Stomach (tissue), 9 donors: ENCODE results near the gene PLEKHA5. TPM values are rescaled to one million over a fixed set of nuclear protein-coding genes. Genes with fewer than 3 reads are reported as not detected.

Experiments
- DNase-seq, 2 donors: peaks; one replicate each; pipeline versions ENCODE4 v3.0.0 to v3.0.0-alpha.2; 2013 to 2019
- H3K27ac ChIP-seq, 5 donors: fragments of 200-600 bp in 4 of 5; sonication (generic) in 4 of 5; one replicate each; pipeline ENCODE4 v1.5.1; 2013 to 2019; ENCODE audit warnings: mild to moderate bottlenecking in 1 of 5, moderate library complexity in 1 of 5
- H3K27me3 ChIP-seq, 3 donors: fragments of 200-600 bp; sonication (generic); one replicate each; pipeline ENCODE4 v1.5.1; 2017 to 2019; ENCODE audit warnings: mixed run types in 1 of 3
- H3K36me3 ChIP-seq, 4 donors: fragments of 200-600 bp; sonication (generic); 1 replicate in 3 of 4; 2 replicates in 1 of 4; pipeline ENCODE4 v1.5.1; 2016 to 2019
- H3K4me1 ChIP-seq, 4 donors: fragments of 200-600 bp; sonication (generic); one replicate each; pipeline ENCODE4 v1.5.1; 2016 to 2019
- H3K4me3 ChIP-seq, 4 donors: fragments of 200-600 bp; sonication (generic) in 3 of 4; one replicate each; pipeline ENCODE4 v1.5.1; 2016 to 2019; ENCODE audit warnings: mild to moderate bottlenecking in 1 of 4
- H3K9me3 ChIP-seq, 4 donors: fragments of 200-600 bp; sonication (generic); one replicate each; pipeline ENCODE4 v1.5.1; 2016 to 2019
- EP300 ChIP-seq: sonication (generic); formaldehyde crosslinking; IDR thresholded peaks from one replicate; pipeline ENCODE4 v1.6.1; 2017; ENCODE audit warnings: antibody characterized with exemption
- POLR2A ChIP-seq, 4 donors: fragments of 450-650 bp; IDR thresholded peaks; one replicate each; pipeline ENCODE4 v1.6.1; 2016; ENCODE audit warnings: antibody characterized with exemption in 4 of 4, control low read depth in 2 of 4, mild to moderate bottlenecking in 1 of 4, moderate library complexity in 1 of 4
- POLR2AphosphoS5 ChIP-seq, 3 donors: sonication (generic); formaldehyde crosslinking; IDR thresholded peaks; one replicate each; pipeline ENCODE4 v1.6.1; 2016; ENCODE audit warnings: antibody characterized with exemption in 3 of 3
- WGBS, 5 donors: extraction: QIAGEN DNeasy Blood & Tissue Kit in 3 of 5; methylation state at CpG; one replicate each; pipeline versions ENCODE4 v1.1.5 to v1.1.7; 2013 to 2018; 5-methylcytosine and 5-hydroxymethylcytosine counted together
- intact Hi-C: fragments of 100-400 bp; cut with DNase I; formaldehyde crosslinking; loops from one replicate; pipeline ENCODE4 v1.15.1; 2023; ENCODE audit warnings: low total_unique reads
- polyA plus RNA-seq, 3 donors: library from polyadenylated mRNA; stranded (reverse); fragments of 200-250 nt; gene quantifications; one replicate each; pipeline ENCODE4 v1.2.3, GENCODE V29; 2013
- total RNA-seq, 5 donors: library from RNA; depleted of rRNA; stranded (reverse); fragments of >200 nt; gene quantifications; one replicate each; pipeline versions ENCODE4 v1.1.0 to v1.2.3, GENCODE V29; 2014 to 2016
- TF ChIP-seq, protein P1 (sequence below), 7 experiments: fragments of 450-650 bp in 4 of 7; fragments of 200-600 bp in 3 of 7; sonication (generic) in 3 of 7; IDR thresholded peaks; one replicate each; pipeline ENCODE4 v1.5.1; 2016 to 2019; ENCODE audit warnings: antibody characterized with exemption in 7 of 7, control low read depth in 2 of 7, mild to moderate bottlenecking in 1 of 7
- donor health status: healthy with polysubstance abuse.
- donor health status: Bipolar disorder and iron deficiency.
- donor health status: healthy.

PLEKHA5 gene
- total and polyA plus RNA-seq, 8 donors = 13.8 to 156 (median 36.6) TPM

DNA sequence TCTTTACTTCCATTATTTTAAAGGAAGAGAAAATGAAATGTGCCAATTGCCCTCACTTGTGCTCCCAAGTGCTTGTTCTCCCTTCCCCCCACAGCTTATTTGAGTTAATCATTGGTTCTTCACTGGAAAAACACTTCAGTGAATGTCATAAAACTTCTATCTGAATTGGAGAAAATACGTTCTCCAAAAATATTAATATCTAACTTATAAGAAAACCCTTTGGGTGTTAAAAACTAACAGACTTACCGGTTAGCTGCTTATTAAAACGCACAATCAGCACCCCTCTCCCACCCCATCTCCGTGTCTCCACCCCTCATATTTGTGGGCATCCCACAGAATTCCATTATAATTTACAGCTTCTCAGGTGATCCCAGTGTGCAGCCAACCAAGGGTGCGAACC lies 31.7 kb downstream of the PLEKHA5 start:
- H3K27ac ChIP-seq = no peak overlapping the region
- H3K27me3 ChIP-seq = no peaks in the 10 kb centered on the region
- intact Hi-C loops = no loop called here
- no peak overlapping the region for H3K4me3 ChIP-seq
- no peaks in the 10 kb centered on the region for H3K9me3 ChIP-seq
- peaks cover 8 to 41% (median 25%) of the 10 kb centered on the region in 4 donors for H3K4me1 ChIP-seq
- 94 to 97% (median 96%) methylated on average over 5 of the region's 5 CpGs for WGBS, 5 donors
- DNase-seq = no peak
- no peak for TF ChIP-seq EP300
- TF ChIP-seq, protein P1, sequence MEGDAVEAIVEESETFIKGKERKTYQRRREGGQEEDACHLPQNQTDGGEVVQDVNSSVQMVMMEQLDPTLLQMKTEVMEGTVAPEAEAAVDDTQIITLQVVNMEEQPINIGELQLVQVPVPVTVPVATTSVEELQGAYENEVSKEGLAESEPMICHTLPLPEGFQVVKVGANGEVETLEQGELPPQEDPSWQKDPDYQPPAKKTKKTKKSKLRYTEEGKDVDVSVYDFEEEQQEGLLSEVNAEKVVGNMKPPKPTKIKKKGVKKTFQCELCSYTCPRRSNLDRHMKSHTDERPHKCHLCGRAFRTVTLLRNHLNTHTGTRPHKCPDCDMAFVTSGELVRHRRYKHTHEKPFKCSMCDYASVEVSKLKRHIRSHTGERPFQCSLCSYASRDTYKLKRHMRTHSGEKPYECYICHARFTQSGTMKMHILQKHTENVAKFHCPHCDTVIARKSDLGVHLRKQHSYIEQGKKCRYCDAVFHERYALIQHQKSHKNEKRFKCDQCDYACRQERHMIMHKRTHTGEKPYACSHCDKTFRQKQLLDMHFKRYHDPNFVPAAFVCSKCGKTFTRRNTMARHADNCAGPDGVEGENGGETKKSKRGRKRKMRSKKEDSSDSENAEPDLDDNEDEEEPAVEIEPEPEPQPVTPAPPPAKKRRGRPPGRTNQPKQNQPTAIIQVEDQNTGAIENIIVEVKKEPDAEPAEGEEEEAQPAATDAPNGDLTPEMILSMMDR (IDR thresholded peaks at IDR 0.05) = no peak
- TF ChIP-seq POLR2AphosphoS5 (IDR thresholded peaks at IDR 0.05) = no peak
- TF ChIP-seq POLR2A (IDR thresholded peaks at IDR 0.05) = no peak
- H3K36me3 ChIP-seq = no peaks in the 10 kb centered on the region

- WGBS, 5 donors = 59 to 79% (median 68%) methylated on average over 2 of the region's 2 CpGs
- Histone ChIP-seq H3K27me3 (no peaks in the 10 kb centered on the region), H3K4me1 (peaks cover 8 to 36% (median 19%) of the 10 kb centered on the region in 4 donors), H3K36me3 (no peaks in the 10 kb centered on the region), H3K27ac (peak overlapping the region in 2 of 5 donors; percentile 1 to 39), H3K4me3 (no peak overlapping the region), H3K9me3 (no peaks in the 10 kb centered on the region)
- intact Hi-C loops = no loop called here
- DNase-seq = peak in 1 of 2 donors; percentile 68
- TF ChIP-seq, protein P1 (IDR thresholded peaks at IDR 0.05) = no peak
- no peak for TF ChIP-seq EP300
- TF ChIP-seq POLR2A (IDR thresholded peaks at IDR 0.05) = no peak
- no peak for TF ChIP-seq POLR2AphosphoS5 (IDR thresholded peaks at IDR 0.05)
Observed at GRCh38 chr12:19165451-19165850, 35.9 kb downstream of the PLEKHA5 start.

DNA sequence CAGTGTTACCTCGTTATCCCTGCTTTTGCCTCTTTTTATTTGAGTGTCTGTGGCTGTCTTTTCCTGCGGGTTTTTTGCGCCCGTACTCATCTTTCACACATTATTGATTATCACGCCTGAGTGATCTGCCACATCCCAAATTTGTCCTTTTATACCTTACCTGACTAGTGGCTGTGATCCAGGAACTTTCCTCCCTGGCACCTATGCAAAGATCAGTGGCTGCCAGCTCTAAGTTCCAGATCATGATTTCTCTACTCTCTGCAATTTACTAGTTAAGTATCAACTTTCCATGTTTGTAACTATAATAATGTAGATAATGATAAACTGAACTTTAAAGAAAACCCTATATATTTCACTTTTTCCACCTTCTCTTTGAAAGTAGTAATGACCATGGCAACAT lies 36.9 kb downstream of the PLEKHA5 start:
- Histone ChIP-seq H3K27ac (no peak overlapping the region), H3K27me3 (no peaks in the 10 kb centered on the region), H3K4me1 (peaks cover 8 to 38% (median 19%) of the 10 kb centered on the region in 4 donors), H3K9me3 (no peaks in the 10 kb centered on the region), H3K4me3 (no peak overlapping the region), H3K36me3 (no peaks in the 10 kb centered on the region)
- WGBS, 5 donors = 44 to 52% (median 52%) methylated on average over 5 of the region's 5 CpGs
- intact Hi-C loops = no loop called here
- TF ChIP-seq EP300 (no peak), POLR2AphosphoS5 (IDR thresholded peaks at IDR 0.05) (no peak), POLR2A (IDR thresholded peaks at IDR 0.05) (no peak)
- TF ChIP-seq, protein P1 (IDR thresholded peaks at IDR 0.05) = no peak
- DNase-seq = peak in 1 of 2 donors; percentile 58

DNA sequence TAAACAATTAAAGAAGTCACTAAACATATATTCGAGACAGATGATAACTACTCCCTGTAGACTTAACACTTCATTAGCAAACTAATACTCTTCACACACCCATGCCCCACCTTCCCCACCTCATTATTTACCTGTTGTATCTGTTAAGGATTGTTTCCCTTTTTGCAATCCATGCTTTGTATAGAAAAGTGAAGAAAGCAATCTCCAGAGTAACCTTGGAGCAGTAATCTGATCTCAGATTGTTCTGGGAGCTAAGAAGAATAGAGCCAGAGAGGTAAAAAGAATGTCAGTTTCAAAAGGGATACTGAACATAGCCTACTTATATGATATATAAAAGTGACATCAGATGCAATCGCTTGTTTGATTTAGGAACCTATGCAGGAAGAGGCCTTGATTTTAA lies 37.4 kb downstream of the PLEKHA5 start:
- Histone ChIP-seq H3K36me3 (no peaks in the 10 kb centered on the region), H3K9me3 (no peaks in the 10 kb centered on the region), H3K27me3 (no peaks in the 10 kb centered on the region), H3K27ac (no peak overlapping the region), H3K4me1 (peaks cover 8 to 39% (median 19%) of the 10 kb centered on the region in 4 donors), H3K4me3 (no peak overlapping the region)
- no peak for DNase-seq
- TF ChIP-seq POLR2AphosphoS5 (IDR thresholded peaks at IDR 0.05) (no peak), POLR2A (IDR thresholded peaks at IDR 0.05) (no peak), EP300 (no peak)
- TF ChIP-seq, protein P1 (IDR thresholded peaks at IDR 0.05) = no peak
- intact Hi-C loops = no loop called here
- WGBS, 5 donors = 15 to 48% (median 19%) methylated on average over 2 of the region's 2 CpGs
